K562 (cell line): ENCODE results near the gene MCF2. TPM values are rescaled to one million over a fixed set of nuclear protein-coding genes. Genes with fewer than 3 reads are reported as not detected.

Experiments
- ATAC-seq: fragments of 200-7000 bp; cut with Tn5 transposase; 3 replicates; pipeline ENCODE4 v1.9.1; 2020; ENCODE audit warnings: moderate library complexity
- BruUV-seq: library from RNA; stranded (reverse); fragments of 400-500 nt; replicated peaks from 2 replicates; lab custom pipeline; 2021; lab: Mats Ljungman, UMichigan
- CTCF ChIA-PET: fragments of 300-600 bp; formaldehyde crosslinking; extraction: SDS; loops from one replicate; lab custom pipeline; 2021; ENCODE audit warnings: low intra/inter-chr PET ratio; lab: Yijun Ruan, JAX
- POLR2A ChIA-PET: fragments of 300-600, 350-650 bp; sonication (Branson Sonifier 250); formaldehyde crosslinking; extraction: SDS; loops from one replicate; lab custom pipeline; 2021; ENCODE audit warnings: antibody characterized with exemption, inconsistent platforms; lab: Yijun Ruan, JAX
- DNase-seq, 4 experiments: peaks; one replicate each; pipeline versions ENCODE4 v3.0.0 to v3.0.0-alpha.2; 2011 to 2018; ENCODE audit warnings: low spot score in 3 of 4, mixed read lengths in 3 of 4; ENCODE audit errors: extremely low read depth in 1 of 4
- FAIRE-seq: peaks from 2 replicates; lab custom pipeline; 2011; peaks lifted over from hg19 to GRCh38; lab: Jason Lieb, UNC
- H2AFZ ChIP-seq: 2 replicates; pipeline ENCODE4 v1.6.0; 2011; ENCODE audit warnings: low read depth, low read length, control low read depth, inconsistent platforms
- H3K27ac ChIP-seq: fragments of 200-600 bp; 3 replicates; pipeline ENCODE4 v1.8.0; 2011; ENCODE audit warnings: low read depth, mild to moderate bottlenecking, control low read depth, inconsistent platforms, low read length, moderate library complexity, mixed read lengths; ENCODE audit errors: extremely low read depth
- H3K27me3 ChIP-seq, 2 experiments: fragments of 300-600 bp in 1 of 2; 2 replicates in 1 of 2; 3 replicates in 1 of 2; pipeline versions ENCODE4 v1.6.0 to v1.8.0; 2011; ENCODE audit warnings: inconsistent platforms in 2 of 2, low read length in 2 of 2, mild to moderate bottlenecking in 1 of 2, mixed read lengths in 1 of 2, moderate library complexity in 1 of 2; ENCODE audit not compliant: control insufficient read depth in 2 of 2, insufficient read depth in 2 of 2
- H3K36me3 ChIP-seq: fragments of 300-600 bp; 3 replicates; pipeline ENCODE4 v1.8.0; 2011; ENCODE audit warnings: mild to moderate bottlenecking, low read length, inconsistent platforms; ENCODE audit not compliant: control insufficient read depth, insufficient read depth
- H3K4me1 ChIP-seq, 2 experiments: fragments of 200-600 bp in 1 of 2; replicated peaks in 1 of 2; 2 replicates in 1 of 2; 3 replicates in 1 of 2; pipeline versions ENCODE4 v1.5.1 to v1.8.0; 2011; ENCODE audit warnings: inconsistent platforms in 2 of 2, low read length in 2 of 2, mild to moderate bottlenecking in 1 of 2, mixed read lengths in 1 of 2, moderate library complexity in 1 of 2; ENCODE audit not compliant: control insufficient read depth in 2 of 2, insufficient read depth in 2 of 2
- H3K4me2 ChIP-seq: 2 replicates; pipeline ENCODE4 v1.6.1; 2011; ENCODE audit warnings: low read length, control low read depth, inconsistent platforms, mixed read lengths; ENCODE audit not compliant: insufficient read depth
- H3K4me3 ChIP-seq: fragments of 200-600 bp; sonication (generic), shearing (Covaris generic); 2 replicates; pipeline ENCODE4 v1.5.1; 2016; ENCODE audit warnings: control low read depth, inconsistent platforms
- H3K79me2 ChIP-seq: fragments of 200-600 bp; 3 replicates; pipeline ENCODE4 v1.8.0; 2011; ENCODE audit warnings: low read length, inconsistent platforms; ENCODE audit not compliant: control insufficient read depth, insufficient read depth
- H3K9ac ChIP-seq, 2 experiments: 2 replicates each; pipeline versions ENCODE4 v1.6.0 to v1.6.1; 2011; ENCODE audit warnings: low read depth in 2 of 2, low read length in 2 of 2, control low read depth in 1 of 2, inconsistent platforms in 1 of 2, mild to moderate bottlenecking in 1 of 2, mixed read lengths in 1 of 2; ENCODE audit not compliant: insufficient read depth in 1 of 2
- H3K9me1 ChIP-seq: one replicate; pipeline ENCODE4 v1.6.0; 2011; ENCODE audit warnings: inconsistent platforms, mild to moderate bottlenecking, low read length, moderate library complexity; ENCODE audit not compliant: control insufficient read depth, insufficient read depth
- H3K9me3 ChIP-seq: replicated peaks from 2 replicates; pipeline ENCODE4 v1.5.1; 2011; ENCODE audit warnings: low read depth, low read length, inconsistent platforms; ENCODE audit not compliant: control insufficient read depth, insufficient read depth
- H4K20me1 ChIP-seq: replicated peaks from 2 replicates; pipeline ENCODE4 v1.6.1; 2011; ENCODE audit warnings: low read length, inconsistent platforms, mixed read lengths; ENCODE audit not compliant: control insufficient read depth, insufficient read depth
- BRD9 ChIP-seq: fragments of 450-650 bp; IDR thresholded peaks from 2 replicates; pipeline ENCODE4 v1.6.1; 2018; ENCODE audit warnings: low read depth; ENCODE audit not compliant: partially characterized antibody
- CREB1 ChIP-seq, 2 experiments: sonication (generic) in 1 of 2; formaldehyde crosslinking in 1 of 2; IDR thresholded peaks; 2 replicates each; pipeline versions ENCODE4 v1.6.1 to v1.8.0; 2012 to 2022; ENCODE audit warnings: inconsistent platforms in 1 of 2, mild to moderate bottlenecking in 1 of 2, missing genetic modification reagents in 1 of 2, moderate library complexity in 1 of 2
- E2F3 ChIP-seq: fragments of 250-450 bp; sonication (Bioruptor Pico); IDR thresholded peaks from 2 replicates; pipeline ENCODE4 v1.4.0; 2020; ENCODE audit warnings: mild to moderate bottlenecking
- HDAC2 ChIP-seq: fragments of 450-650 bp; IDR thresholded peaks from 2 replicates; pipeline ENCODE4 v1.6.1; 2016; ENCODE audit warnings: mild to moderate bottlenecking
- MBD2 ChIP-seq: sonication (generic); IDR thresholded peaks from 2 replicates; pipeline ENCODE4 v1.6.1; 2016; ENCODE audit warnings: low read depth, borderline replicate concordance
- MED1 ChIP-seq: sonication (generic); formaldehyde crosslinking; IDR thresholded peaks from 2 replicates; pipeline ENCODE4 v1.8.1; 2023; ENCODE audit warnings: missing genetic modification reagents, borderline replicate concordance
- NELFE ChIP-seq: IDR thresholded peaks from 2 replicates; pipeline ENCODE4 v1.6.1; 2011; ENCODE audit warnings: mild to moderate bottlenecking; ENCODE audit not compliant: insufficient read depth, insufficient read length
- PHF21A ChIP-seq: fragments of 450-650 bp; IDR thresholded peaks from 2 replicates; pipeline ENCODE4 v1.6.1; 2017; ENCODE audit warnings: low read depth, borderline replicate concordance
- SNIP1 ChIP-seq: fragments of 450-650 bp; IDR thresholded peaks from 2 replicates; pipeline ENCODE4 v1.7.1; 2017; ENCODE audit warnings: low read depth, mild to moderate bottlenecking
- SP1 ChIP-seq: sonication (generic); formaldehyde crosslinking; IDR thresholded peaks from 2 replicates; pipeline ENCODE4 v1.8.1; 2022; ENCODE audit warnings: mild to moderate bottlenecking, missing genetic modification reagents
- SRSF9 ChIP-seq: fragments of 200-400 bp; formaldehyde crosslinking; IDR thresholded peaks from 2 replicates; pipeline ENCODE4 v1.6.1; 2017; ENCODE audit warnings: low read depth, low read length, borderline replicate concordance
- ZNF224 ChIP-seq: sonication (generic); formaldehyde crosslinking; IDR thresholded peaks from 2 replicates; pipeline ENCODE4 v1.8.0; 2022; ENCODE audit warnings: mild to moderate bottlenecking, missing genetic modification reagents
- ZNF316 ChIP-seq: fragments of 450-650 bp; IDR thresholded peaks from 2 replicates; pipeline ENCODE4 v1.6.1; 2016
- ZNF79 ChIP-seq: fragments of 250-450 bp; sonication (Bioruptor Pico); IDR thresholded peaks from 2 replicates; pipeline ENCODE4 v1.4.0; 2020; ENCODE audit warnings: low read depth, mild to moderate bottlenecking, moderate library complexity
- WGBS: fragments of 100-300 bp; shearing (Covaris generic); methylation state at CpG from one replicate; pipeline ENCODE4 v1.1.6; 2016; ENCODE audit warnings: low coverage, mixed read lengths; ENCODE audit not compliant: insufficient coverage; ENCODE audit errors: missing lambda C conversion rate; 5-methylcytosine and 5-hydroxymethylcytosine counted together
- in situ Hi-C: fragments of 300-500 bp; cut with MboI; formaldehyde crosslinking; loops from 4 replicates; pipeline ENCODE4 v1.15.0; 2018; ENCODE audit warnings: inconsistent platforms, mixed read lengths
- intact Hi-C: fragments of 100-400 bp; cut with micrococcal nuclease; formaldehyde crosslinking; loops from 2 replicates; pipeline ENCODE4 v1.14.2; 2022
- polyA plus RNA-seq, 8 experiments: library from polyadenylated mRNA; depleted of rRNA in 4 of 8; stranded (reverse) in 5 of 8; unstranded in 3 of 8; fragments of >200 nt; fragmentation: Nextera tagmentation in 2 of 8; fragmentation: Illumina TruSeq in 1 of 8; extraction: Ambion mirVana in 2 of 8; extraction: Trizol in 1 of 8; gene quantifications; 2 replicates each; pipeline versions ENCODE4 v1.2.1 to v1.2.3, GENCODE V29; 2011 to 2014; ENCODE audit warnings: inconsistent platforms in 1 of 8, missing spikeins in 1 of 8
- total RNA-seq, 7 experiments: library from RNA; depleted of rRNA in 6 of 7; stranded (reverse); fragments of >200 nt in 6 of 7; fragmentation: Illumina TruSeq in 2 of 7; extraction: Trizol in 2 of 7; gene quantifications; 2 replicates each; pipeline versions ENCODE4 v1.2.1 to v1.2.3, GENCODE V29; 2011 to 2021; ENCODE audit warnings: low replicate concordance in 1 of 7
- TF ChIP-seq, protein P1 (sequence below): fragments of 450-650 bp; IDR thresholded peaks from one replicate; pipeline ENCODE4 v1.6.1; 2018; ENCODE audit warnings: mild to moderate bottlenecking, moderate library complexity; ENCODE audit not compliant: partially characterized antibody
- TF ChIP-seq, protein P2 (sequence below): fragments of 250-450 bp; sonication (Bioruptor Pico); IDR thresholded peaks from 2 replicates; pipeline ENCODE4 v1.5.0; 2020; ENCODE audit warnings: mild to moderate bottlenecking, borderline replicate concordance

MCF2 gene
- total and polyA plus RNA-seq, 9 of the 15 experiments (the other 6 are each of a cell fraction or from before 2014, with no cell fraction given): 0.03 to 0.78 (median 0.08) TPM; not detected in 3

DNA sequence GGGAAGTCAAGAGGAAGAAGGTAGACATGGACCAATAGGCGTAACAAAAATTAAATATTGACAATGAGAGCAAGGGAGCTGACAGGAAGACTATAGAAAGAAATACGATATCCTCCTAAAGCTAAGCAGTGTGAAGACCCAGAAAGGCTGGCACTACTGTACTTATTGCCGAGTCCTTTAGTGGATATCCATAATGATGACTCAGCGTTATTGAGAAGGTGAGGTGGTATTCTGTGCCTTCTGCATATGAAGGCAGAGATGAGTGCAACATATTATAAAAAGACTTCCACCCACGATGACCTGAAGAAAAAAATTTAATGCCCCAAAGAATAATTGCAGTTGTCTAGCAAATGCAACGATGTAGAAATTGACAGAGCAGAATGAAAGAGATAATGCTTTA lies 13.0 kb upstream of the MCF2 start (continued):
- TF ChIP-seq PHF21A (no peak), NELFE (no peak), ZNF316 (peak; percentile 94)
- TF ChIP-seq, all 486 proteins: peak for 7

DNA sequence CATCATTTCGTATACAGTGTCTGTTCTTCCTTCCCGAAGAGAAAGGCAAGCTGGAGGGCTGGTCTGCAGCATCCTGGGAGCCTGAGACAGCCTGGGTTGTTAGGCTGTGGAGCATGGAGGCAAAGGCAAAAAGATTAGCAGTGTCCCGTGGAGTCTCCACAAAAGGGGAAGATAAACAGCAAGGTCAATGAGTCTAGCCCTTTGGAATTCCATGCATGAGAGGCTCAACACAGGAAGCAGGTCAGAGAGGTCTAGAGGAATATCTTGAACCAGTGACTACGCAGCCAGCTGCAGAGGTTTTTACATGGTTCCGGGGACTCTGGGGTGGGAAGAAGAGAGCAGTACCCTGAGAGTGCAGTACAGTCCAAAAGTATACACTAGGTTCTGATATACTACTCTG lies 12.2 kb upstream of the MCF2 start:
- no peak for ATAC-seq
- H3K27ac ChIP-seq: no peak overlapping the region
- in situ Hi-C loops: no loop called here
- no peak for DNase-seq
- H3K4me3 ChIP-seq: no peak overlapping the region
- no peak overlapping the region for H3K9ac ChIP-seq
- no peaks in the 10 kb centered on the region for H3K9me3 ChIP-seq
- no peaks in the 10 kb centered on the region for H4K20me1 ChIP-seq
- H3K4me2 ChIP-seq: no peak overlapping the region
- H3K27me3 ChIP-seq: no peaks in the 10 kb centered on the region
- intact Hi-C loops: no loop called here
- BruUV-seq: no TSS peak
- CTCF ChIA-PET: no interaction called here
- POLR2A ChIA-PET: interaction anchor here (1.2 kb wide), 1 partner anchor 9 kb away, joined by 3 read pairs; no protein-coding TSS in a partner anchor
- no peaks in the 10 kb centered on the region for H3K9me1 ChIP-seq
- FAIRE-seq: no peak
- WGBS: 20% methylated on average over 3 of the region's 5 CpGs
- H2AFZ ChIP-seq: no peak overlapping the region
- TF ChIP-seq, protein P1, sequence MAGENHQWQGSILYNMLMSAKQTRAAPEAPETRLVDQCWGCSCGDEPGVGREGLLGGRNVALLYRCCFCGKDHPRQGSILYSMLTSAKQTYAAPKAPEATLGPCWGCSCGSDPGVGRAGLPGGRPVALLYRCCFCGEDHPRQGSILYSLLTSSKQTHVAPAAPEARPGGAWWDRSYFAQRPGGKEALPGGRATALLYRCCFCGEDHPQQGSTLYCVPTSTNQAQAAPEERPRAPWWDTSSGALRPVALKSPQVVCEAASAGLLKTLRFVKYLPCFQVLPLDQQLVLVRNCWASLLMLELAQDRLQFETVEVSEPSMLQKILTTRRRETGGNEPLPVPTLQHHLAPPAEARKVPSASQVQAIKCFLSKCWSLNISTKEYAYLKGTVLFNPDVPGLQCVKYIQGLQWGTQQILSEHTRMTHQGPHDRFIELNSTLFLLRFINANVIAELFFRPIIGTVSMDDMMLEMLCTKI: no peak
- TF ChIP-seq E2F3 (CRISPR knock-in tag) (no peak), ZNF79 (CRISPR knock-in tag) (no peak), CREB1 (IDR thresholded peaks at IDR 0.05) (no peak), CREB1 (CRISPR knock-in tag; IDR thresholded peaks at IDR 0.05) (no peak), ZNF224 (CRISPR knock-in tag) (no peak), SP1 (CRISPR knock-in tag) (no peak), BRD9 (no peak), MBD2 (no peak), HDAC2 (no peak), SRSF9 (no peak), MED1 (CRISPR knock-in tag) (no peak), SNIP1 (no peak)
- TF ChIP-seq, protein P2, sequence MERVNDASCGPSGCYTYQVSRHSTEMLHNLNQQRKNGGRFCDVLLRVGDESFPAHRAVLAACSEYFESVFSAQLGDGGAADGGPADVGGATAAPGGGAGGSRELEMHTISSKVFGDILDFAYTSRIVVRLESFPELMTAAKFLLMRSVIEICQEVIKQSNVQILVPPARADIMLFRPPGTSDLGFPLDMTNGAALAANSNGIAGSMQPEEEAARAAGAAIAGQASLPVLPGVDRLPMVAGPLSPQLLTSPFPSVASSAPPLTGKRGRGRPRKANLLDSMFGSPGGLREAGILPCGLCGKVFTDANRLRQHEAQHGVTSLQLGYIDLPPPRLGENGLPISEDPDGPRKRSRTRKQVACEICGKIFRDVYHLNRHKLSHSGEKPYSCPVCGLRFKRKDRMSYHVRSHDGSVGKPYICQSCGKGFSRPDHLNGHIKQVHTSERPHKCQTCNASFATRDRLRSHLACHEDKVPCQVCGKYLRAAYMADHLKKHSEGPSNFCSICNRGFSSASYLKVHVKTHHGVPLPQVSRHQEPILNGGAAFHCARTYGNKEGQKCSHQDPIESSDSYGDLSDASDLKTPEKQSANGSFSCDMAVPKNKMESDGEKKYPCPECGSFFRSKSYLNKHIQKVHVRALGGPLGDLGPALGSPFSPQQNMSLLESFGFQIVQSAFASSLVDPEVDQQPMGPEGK (CRISPR knock-in tag): no peak
- TF ChIP-seq, all 486 proteins: peak for 0
- Histone ChIP-seq H3K4me1 (no peaks in the 10 kb centered on the region; a peak in 1 of 5 replicates), H3K79me2 (no peaks in the 10 kb centered on the region), H3K36me3 (no peaks in the 10 kb centered on the region)
